Measurements from ENCODE around the gene OTUD6A. TPM values are rescaled to one million over a fixed set of nuclear protein-coding genes. Genes with fewer than 3 reads are reported as not detected.

Gene OTUD6A
- not detected for total RNA-seq
- polyA plus RNA-seq: 0.02 TPM
- long read RNA-seq, donor 1: 0 reads
- long read RNA-seq, donor 2: 0 reads
- long read RNA-seq, donor 3: 0 reads
- long read RNA-seq, donor 4: 0 reads
- long read RNA-seq, donor 5: 0 reads
- long read RNA-seq, donor 6: 0 reads
- long read RNA-seq, donor 7: 0 reads
- long read RNA-seq, donor 8: 0 reads
- long read RNA-seq, donor 9: 0 reads
- long read RNA-seq, donor 10: 0 reads

- WGBS: 96% methylated on average over 14 of the region's 14 CpGs
- DNase-seq (ENCODE audit: low read depth in 6 of 9, low spot score in 9 of 9): no peak
- Histone ChIP-seq H3K9me3 (ENCODE audit: control insufficient read depth in 2 of 2, insufficient read depth in 1 of 2, low read length in 1 of 2) (peaks cover 0 to 9% of the 10 kb centered on the region in 2 donors), H3K27me3 (ENCODE audit: control insufficient read depth in 2 of 2, insufficient read depth in 1 of 2, low read length in 1 of 2) (no peaks in the 10 kb centered on the region), H3K36me3 (ENCODE audit: control insufficient read depth in 2 of 2, insufficient read depth in 2 of 2, low read length in 1 of 2) (no peaks in the 10 kb centered on the region), H3K4me3 (ENCODE audit: low read length in 2 of 2) (no peak within 1 kb of the TSS), H3K4me1 (ENCODE audit: control insufficient read depth in 2 of 2, insufficient read depth in 2 of 2, low read length in 2 of 2) (no peaks in the 10 kb centered on the region), H3K27ac (ENCODE audit: low read depth in 1 of 2, low read length in 1 of 2) (no peak within 1 kb of the TSS)
These were observed at the start of gene OTUD6A for GRCh38 chrX:70062076-70062475. TSS of gene OTUD6A (plus strand) at chrX:70062457. CDS start at chrX:70062525, 68 bp downstream.

DNA sequence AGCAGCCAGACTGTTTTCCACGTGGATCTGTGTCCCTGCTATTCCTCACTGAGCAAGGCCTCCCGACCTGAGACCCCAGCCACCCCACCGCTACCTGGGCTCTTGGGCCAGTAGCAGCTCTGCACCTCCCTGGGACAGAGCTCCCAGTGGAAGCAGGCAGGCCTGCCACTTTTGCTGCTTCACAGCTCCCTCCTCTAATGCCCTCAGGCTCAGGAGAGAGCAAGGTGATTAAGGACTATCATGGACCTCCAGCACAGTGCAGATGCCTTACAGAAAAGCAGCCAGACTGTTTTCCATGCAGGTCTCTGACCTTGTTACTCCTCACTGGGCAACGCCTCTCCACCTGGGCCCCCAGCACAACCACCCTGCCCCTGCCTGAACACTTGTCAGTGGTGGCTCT is 49.5 kb upstream of the OTUD6A start:
- H3K4me1 ChIP-seq (ENCODE audit: control insufficient read depth in 2 of 2, insufficient read depth in 2 of 2, low read length in 2 of 2): no peaks in the 10 kb centered on the region
- no peaks in the 10 kb centered on the region for H3K9me3 ChIP-seq (ENCODE audit: control insufficient read depth in 2 of 2, insufficient read depth in 1 of 2, low read length in 1 of 2)
- no peak overlapping the region for H3K4me3 ChIP-seq (ENCODE audit: low read length in 2 of 2)
- H3K36me3 ChIP-seq (ENCODE audit: control insufficient read depth in 2 of 2, insufficient read depth in 2 of 2, low read length in 1 of 2): no peaks in the 10 kb centered on the region
- H3K27ac ChIP-seq (ENCODE audit: low read depth in 1 of 2, low read length in 1 of 2): no peak overlapping the region
- DNase-seq (ENCODE audit: low read depth in 6 of 9, low spot score in 9 of 9): no peak
- 85% methylated on average over 4 of the region's 4 CpGs for WGBS
- no peaks in the 10 kb centered on the region for H3K27me3 ChIP-seq (ENCODE audit: control insufficient read depth in 2 of 2, insufficient read depth in 1 of 2, low read length in 1 of 2)

DNA sequence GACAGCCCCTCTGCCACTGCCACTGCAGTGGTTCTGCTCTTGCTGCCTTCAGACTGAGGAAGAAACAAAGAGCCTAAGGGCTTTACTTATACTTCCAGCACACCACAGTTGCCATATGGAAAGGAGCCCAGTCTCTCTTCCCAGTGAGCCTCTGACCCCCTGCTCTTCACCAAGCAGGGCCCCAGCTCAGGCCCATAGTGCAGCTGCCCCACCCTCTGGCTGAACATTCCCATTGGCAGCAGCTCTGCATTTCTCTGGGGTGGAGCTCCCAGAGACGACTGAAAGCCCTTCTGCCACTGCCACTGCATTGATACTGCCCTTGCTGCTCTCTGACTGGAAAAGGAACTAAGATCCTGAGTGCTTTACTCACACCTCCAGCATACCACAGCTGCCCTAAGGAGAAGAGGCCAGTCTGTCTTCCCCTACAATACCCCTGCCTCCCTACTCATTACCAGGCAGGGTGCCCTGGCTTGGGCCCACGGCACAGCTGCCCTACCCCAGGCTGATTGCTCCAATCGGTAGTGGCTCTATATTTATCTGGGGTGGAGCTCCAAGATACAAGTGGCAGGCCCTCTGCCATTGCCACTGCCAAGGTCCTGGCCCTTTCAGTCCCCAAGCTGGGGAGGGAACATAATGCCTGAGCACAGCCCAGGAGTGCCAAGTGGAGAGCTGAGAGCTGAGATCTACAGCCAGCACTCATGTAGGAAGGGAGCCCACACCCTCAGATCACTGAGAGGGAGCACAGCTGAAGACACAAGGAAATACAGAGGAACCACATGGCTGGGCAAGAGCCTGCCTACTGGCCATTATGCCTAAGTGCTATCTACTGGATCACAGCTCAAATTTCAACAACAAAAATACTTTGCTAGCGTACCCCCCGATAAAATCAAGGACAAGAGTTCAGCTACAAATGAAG is 48.5 kb upstream of the OTUD6A start:
- Histone ChIP-seq H3K9me3 (ENCODE audit: control insufficient read depth in 2 of 2, insufficient read depth in 1 of 2, low read length in 1 of 2) (no peaks in the 10 kb centered on the region), H3K27ac (ENCODE audit: low read depth in 1 of 2, low read length in 1 of 2) (no peak overlapping the region), H3K4me3 (ENCODE audit: low read length in 2 of 2) (no peak overlapping the region), H3K36me3 (ENCODE audit: control insufficient read depth in 2 of 2, insufficient read depth in 2 of 2, low read length in 1 of 2) (no peaks in the 10 kb centered on the region), H3K27me3 (ENCODE audit: control insufficient read depth in 2 of 2, insufficient read depth in 1 of 2, low read length in 1 of 2) (no peaks in the 10 kb centered on the region), H3K4me1 (ENCODE audit: control insufficient read depth in 2 of 2, insufficient read depth in 2 of 2, low read length in 2 of 2) (no peaks in the 10 kb centered on the region)
- 82% methylated on average over 5 of the region's 5 CpGs for WGBS
- no peak for DNase-seq (ENCODE audit: low read depth in 6 of 9, low spot score in 9 of 9)

GRCh38 chrX:70016513-70016912 is 45.7 kb upstream of the OTUD6A start:
- DNase-seq (ENCODE audit: low read depth in 6 of 9, low spot score in 9 of 9): no peak
- 89% methylated on average over 2 of the region's 2 CpGs for WGBS
- Histone ChIP-seq H3K9me3 (ENCODE audit: control insufficient read depth in 2 of 2, insufficient read depth in 1 of 2, low read length in 1 of 2) (no peaks in the 10 kb centered on the region), H3K4me1 (ENCODE audit: control insufficient read depth in 2 of 2, insufficient read depth in 2 of 2, low read length in 2 of 2) (no peaks in the 10 kb centered on the region), H3K27ac (ENCODE audit: low read depth in 1 of 2, low read length in 1 of 2) (no peak overlapping the region), H3K36me3 (ENCODE audit: control insufficient read depth in 2 of 2, insufficient read depth in 2 of 2, low read length in 1 of 2) (no peaks in the 10 kb centered on the region), H3K4me3 (ENCODE audit: low read length in 2 of 2) (no peak overlapping the region), H3K27me3 (ENCODE audit: control insufficient read depth in 2 of 2, insufficient read depth in 1 of 2, low read length in 1 of 2) (no peaks in the 10 kb centered on the region)

GRCh38 chrX:70022616-70023015 is 39.6 kb upstream of the OTUD6A start:
- WGBS: 94% methylated on average over 4 of the region's 4 CpGs
- no peaks in the 10 kb centered on the region for H3K36me3 ChIP-seq (ENCODE audit: control insufficient read depth in 2 of 2, insufficient read depth in 2 of 2, low read length in 1 of 2)
- H3K27me3 ChIP-seq (ENCODE audit: control insufficient read depth in 2 of 2, insufficient read depth in 1 of 2, low read length in 1 of 2): no peaks in the 10 kb centered on the region
- no peak for DNase-seq (ENCODE audit: low read depth in 6 of 9, low spot score in 9 of 9)
- no peak overlapping the region for H3K27ac ChIP-seq (ENCODE audit: low read depth in 1 of 2, low read length in 1 of 2)
- no peaks in the 10 kb centered on the region for H3K9me3 ChIP-seq (ENCODE audit: control insufficient read depth in 2 of 2, insufficient read depth in 1 of 2, low read length in 1 of 2)
- H3K4me1 ChIP-seq (ENCODE audit: control insufficient read depth in 2 of 2, insufficient read depth in 2 of 2, low read length in 2 of 2): no peaks in the 10 kb centered on the region
- H3K4me3 ChIP-seq (ENCODE audit: low read length in 2 of 2): no peak overlapping the region

GRCh38 chrX:70025464-70025863 is 36.8 kb upstream of the OTUD6A start:
- WGBS: 0% methylated on average over 1 of the region's 1 CpG
- Histone ChIP-seq H3K36me3 (ENCODE audit: control insufficient read depth in 2 of 2, insufficient read depth in 2 of 2, low read length in 1 of 2) (no peaks in the 10 kb centered on the region), H3K9me3 (ENCODE audit: control insufficient read depth in 2 of 2, insufficient read depth in 1 of 2, low read length in 1 of 2) (no peaks in the 10 kb centered on the region), H3K4me1 (ENCODE audit: control insufficient read depth in 2 of 2, insufficient read depth in 2 of 2, low read length in 2 of 2) (no peaks in the 10 kb centered on the region), H3K27ac (ENCODE audit: low read depth in 1 of 2, low read length in 1 of 2) (no peak overlapping the region), H3K27me3 (ENCODE audit: control insufficient read depth in 2 of 2, insufficient read depth in 1 of 2, low read length in 1 of 2) (no peaks in the 10 kb centered on the region), H3K4me3 (ENCODE audit: low read length in 2 of 2) (no peak overlapping the region)
- no peak for DNase-seq (ENCODE audit: low read depth in 6 of 9, low spot score in 9 of 9)

DNA sequence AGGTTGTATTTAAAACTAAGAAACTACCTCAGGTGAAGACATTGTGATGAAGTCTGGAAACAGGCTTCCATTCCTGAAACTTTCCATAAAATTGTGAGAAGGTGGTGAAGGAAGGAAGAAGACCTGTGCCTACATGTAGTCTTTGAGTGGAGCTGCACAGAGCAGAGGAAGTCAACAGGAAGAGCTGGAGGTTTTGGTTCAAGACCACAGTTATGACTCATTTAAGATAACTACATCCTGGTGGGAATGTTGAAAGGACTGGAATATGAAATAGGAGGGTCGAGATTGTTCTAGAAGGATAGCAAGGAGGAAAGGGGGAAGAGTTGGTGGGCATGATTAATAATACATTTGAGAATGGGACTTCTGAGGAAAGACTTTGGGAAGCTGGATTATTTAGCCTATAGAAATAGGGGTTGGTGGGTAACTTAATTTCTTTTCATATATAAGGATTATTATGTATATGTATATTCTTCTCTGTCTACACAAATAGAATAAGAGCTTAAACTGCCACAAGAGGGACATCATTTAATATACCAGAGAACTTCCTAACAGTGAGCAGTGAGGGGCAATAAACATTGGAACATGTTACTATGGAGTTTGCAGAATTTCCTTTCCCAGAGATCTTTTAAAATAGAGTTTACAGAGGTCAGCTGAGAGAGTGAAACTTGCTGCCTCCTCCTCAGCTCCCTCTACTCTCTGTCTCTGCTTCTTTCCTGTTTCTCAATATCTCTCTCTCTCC is 36.0 kb upstream of the OTUD6A start:
- Histone ChIP-seq H3K9me3 (ENCODE audit: control insufficient read depth in 2 of 2, insufficient read depth in 1 of 2, low read length in 1 of 2) (no peaks in the 10 kb centered on the region), H3K36me3 (ENCODE audit: control insufficient read depth in 2 of 2, insufficient read depth in 2 of 2, low read length in 1 of 2) (no peaks in the 10 kb centered on the region), H3K4me1 (ENCODE audit: control insufficient read depth in 2 of 2, insufficient read depth in 2 of 2, low read length in 2 of 2) (no peaks in the 10 kb centered on the region), H3K27me3 (ENCODE audit: control insufficient read depth in 2 of 2, insufficient read depth in 1 of 2, low read length in 1 of 2) (no peaks in the 10 kb centered on the region), H3K27ac (ENCODE audit: low read depth in 1 of 2, low read length in 1 of 2) (no peak overlapping the region), H3K4me3 (ENCODE audit: low read length in 2 of 2) (no peak overlapping the region)
- WGBS: 10% methylated on average over 1 of the region's 1 CpG
- no peak for DNase-seq (ENCODE audit: low read depth in 6 of 9, low spot score in 9 of 9)

DNA sequence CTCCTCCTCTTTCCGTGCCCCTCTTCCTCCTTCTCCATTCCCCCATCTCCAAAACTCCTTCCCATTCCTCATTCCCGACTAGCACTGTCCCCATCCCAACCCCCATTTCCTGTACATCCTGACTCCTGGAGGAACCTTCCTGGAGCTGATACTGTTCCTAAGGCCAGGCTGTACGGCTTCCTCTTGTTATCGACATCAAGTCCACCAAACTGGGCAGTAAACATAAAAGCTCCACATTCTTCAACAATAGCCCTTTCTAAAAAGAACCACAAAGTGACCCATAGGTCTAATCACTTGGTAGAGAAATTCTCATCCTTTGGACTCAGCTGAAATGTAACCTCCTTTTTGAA is 35.4 kb upstream of the OTUD6A start:
- Histone ChIP-seq H3K4me3 (ENCODE audit: low read length in 2 of 2) (no peak overlapping the region), H3K4me1 (ENCODE audit: control insufficient read depth in 2 of 2, insufficient read depth in 2 of 2, low read length in 2 of 2) (no peaks in the 10 kb centered on the region), H3K27me3 (ENCODE audit: control insufficient read depth in 2 of 2, insufficient read depth in 1 of 2, low read length in 1 of 2) (no peaks in the 10 kb centered on the region), H3K9me3 (ENCODE audit: control insufficient read depth in 2 of 2, insufficient read depth in 1 of 2, low read length in 1 of 2) (no peaks in the 10 kb centered on the region), H3K27ac (ENCODE audit: low read depth in 1 of 2, low read length in 1 of 2) (no peak overlapping the region), H3K36me3 (ENCODE audit: control insufficient read depth in 2 of 2, insufficient read depth in 2 of 2, low read length in 1 of 2) (no peaks in the 10 kb centered on the region)
- 70% methylated on average over 4 of the region's 4 CpGs for WGBS
- DNase-seq (ENCODE audit: low read depth in 6 of 9, low spot score in 9 of 9): no peak

DNA sequence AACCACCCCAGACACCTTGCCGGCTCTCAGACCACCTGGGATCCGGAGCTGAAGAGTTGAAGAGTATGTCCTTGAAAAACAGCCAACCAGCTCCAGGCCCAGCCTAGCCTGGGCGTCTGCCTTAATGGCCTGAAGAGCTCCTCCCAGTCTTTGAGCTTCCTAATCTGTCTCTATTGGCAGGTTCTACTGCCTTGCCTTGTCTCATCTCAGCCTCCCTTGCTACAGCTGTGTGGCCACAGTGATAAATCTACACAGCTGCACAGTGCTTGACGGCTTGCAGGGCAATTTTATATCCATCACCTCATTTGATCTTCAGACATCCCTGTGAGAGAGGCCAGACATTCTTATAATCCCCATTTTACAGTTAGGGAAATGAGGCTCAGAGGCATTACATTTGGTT is 32.4 kb upstream of the OTUD6A start:
- Histone ChIP-seq H3K36me3 (ENCODE audit: control insufficient read depth in 2 of 2, insufficient read depth in 2 of 2, low read length in 1 of 2) (no peaks in the 10 kb centered on the region), H3K9me3 (ENCODE audit: control insufficient read depth in 2 of 2, insufficient read depth in 1 of 2, low read length in 1 of 2) (no peaks in the 10 kb centered on the region), H3K27me3 (ENCODE audit: control insufficient read depth in 2 of 2, insufficient read depth in 1 of 2, low read length in 1 of 2) (no peaks in the 10 kb centered on the region), H3K27ac (ENCODE audit: low read depth in 1 of 2, low read length in 1 of 2) (no peak overlapping the region), H3K4me3 (ENCODE audit: low read length in 2 of 2) (no peak overlapping the region), H3K4me1 (ENCODE audit: control insufficient read depth in 2 of 2, insufficient read depth in 2 of 2, low read length in 2 of 2) (no peaks in the 10 kb centered on the region)
- DNase-seq (ENCODE audit: low read depth in 6 of 9, low spot score in 9 of 9): no peak
- WGBS: 86% methylated on average over 4 of the region's 4 CpGs
